HG02943 (cell line): ENCODE data around the gene PPFIA1.

Experiments used
- ATAC-seq: cut with Tn5 transposase; IDR thresholded peaks from one replicate; pipeline ENCODE4 v1.9.1; 2021; ENCODE audit warnings: mild to moderate bottlenecking, low read depth, moderate library complexity; ENCODE audit not compliant: unreplicated experiment

The PPFIA1 gene

GRCh38 chr11:70423523-70424505, 153.3 kb downstream of the PPFIA1 start:
- no peak for ATAC-seq

DNA sequence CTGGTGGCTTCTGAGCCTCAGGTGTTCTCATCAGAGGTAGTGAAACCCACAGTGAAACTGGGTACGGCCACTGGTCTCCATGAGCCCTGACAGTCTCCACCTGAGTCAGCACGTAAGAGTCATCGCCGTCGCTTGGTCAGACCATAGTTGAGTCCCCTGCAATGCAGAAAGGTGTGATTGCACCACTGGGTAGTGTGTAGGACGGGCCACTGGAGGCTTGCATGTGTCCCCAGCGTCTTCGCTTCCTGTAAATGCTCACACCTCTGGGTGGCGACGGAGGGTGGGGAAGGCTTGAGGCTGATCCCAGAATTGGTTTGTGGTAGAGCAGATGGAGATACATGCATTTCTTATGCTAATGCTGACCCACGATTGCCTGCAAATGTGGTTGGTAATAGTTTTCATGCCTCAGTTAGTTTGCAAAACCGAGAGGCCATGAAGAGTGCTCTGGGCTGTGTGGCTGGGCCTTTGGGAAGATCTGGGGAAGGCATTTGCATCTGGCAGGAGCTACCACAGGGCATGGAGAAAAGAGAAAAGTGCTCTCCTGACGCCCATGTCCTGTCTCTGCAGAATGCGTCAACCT, 154.4 kb downstream of the PPFIA1 start:
- no peak for ATAC-seq

- ATAC-seq: no peak
Observed at GRCh38 chr11:70427436-70427835, 156.9 kb downstream of the PPFIA1 start.

- ATAC-seq: no peak
Observed at GRCh38 chr11:70428701-70429427, 158.4 kb downstream of the PPFIA1 start.

DNA sequence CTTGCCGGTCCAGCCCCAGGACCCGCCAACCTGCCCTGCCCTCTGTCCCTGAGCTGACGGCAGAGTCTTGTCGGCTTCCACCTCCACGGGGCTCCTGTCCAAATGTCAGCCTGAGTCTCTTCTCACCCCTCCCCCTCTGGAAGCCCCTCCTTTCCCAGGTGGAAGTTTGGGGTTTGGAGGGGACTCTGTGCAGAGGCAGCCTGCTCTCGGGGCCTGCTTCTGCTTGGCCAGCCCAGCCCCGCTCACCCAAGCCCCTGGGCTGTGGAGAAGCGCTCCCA, 158.9 kb downstream of the PPFIA1 start:
- no peak for ATAC-seq

- ATAC-seq: no peak
Observed at GRCh38 chr11:70429724-70430521, 159.4 kb downstream of the PPFIA1 start.

DNA sequence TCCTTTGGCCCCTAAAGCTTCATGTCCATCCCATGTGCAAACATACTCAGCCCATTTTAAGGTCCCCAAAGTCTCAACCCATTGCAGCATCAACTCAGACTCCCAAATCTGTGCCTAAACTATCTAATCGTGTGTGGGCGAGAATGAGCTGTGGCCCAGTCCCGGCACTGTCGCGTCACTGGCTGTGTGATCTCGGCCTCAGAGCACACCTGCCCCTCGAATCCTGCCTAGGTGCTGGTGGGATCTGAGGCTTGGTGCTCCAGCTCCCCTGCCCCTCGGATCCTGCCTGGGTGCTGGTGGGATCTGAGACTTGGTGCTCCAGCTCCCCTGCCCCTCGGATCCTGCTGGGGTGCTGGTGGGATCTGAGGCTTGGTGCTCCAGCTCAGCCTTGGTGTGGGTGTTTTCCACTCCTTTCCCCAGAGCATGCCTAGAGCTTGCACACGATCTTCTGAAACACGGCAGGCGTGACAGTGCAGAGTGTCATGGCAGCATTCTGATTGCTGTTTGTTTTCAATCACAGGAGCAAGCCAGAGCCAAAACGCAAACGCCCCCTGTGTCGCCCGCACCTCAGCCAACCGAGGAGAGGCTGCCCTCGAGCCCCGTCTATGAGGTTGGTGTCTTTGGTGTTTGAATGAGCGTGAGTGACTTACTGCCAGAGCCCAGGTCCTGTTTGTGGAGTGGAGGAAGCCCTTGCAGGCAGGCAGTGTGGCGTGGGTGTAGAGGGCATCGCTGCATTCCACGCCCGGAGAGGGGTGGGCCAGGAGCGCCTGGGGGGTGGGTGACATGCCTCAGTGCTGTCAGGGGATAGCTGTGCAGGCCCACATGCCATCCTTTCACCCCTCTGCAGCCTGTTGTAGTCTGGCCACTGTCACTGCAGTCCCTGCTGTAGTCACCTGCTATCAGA, 160.4 kb downstream of the PPFIA1 start:
- no peak for ATAC-seq

GRCh38 chr11:70431611-70432010, 161.1 kb downstream of the PPFIA1 start:
- no peak for ATAC-seq

- no peak for ATAC-seq
Observed at GRCh38 chr11:70432065-70432464, 161.6 kb downstream of the PPFIA1 start.

DNA sequence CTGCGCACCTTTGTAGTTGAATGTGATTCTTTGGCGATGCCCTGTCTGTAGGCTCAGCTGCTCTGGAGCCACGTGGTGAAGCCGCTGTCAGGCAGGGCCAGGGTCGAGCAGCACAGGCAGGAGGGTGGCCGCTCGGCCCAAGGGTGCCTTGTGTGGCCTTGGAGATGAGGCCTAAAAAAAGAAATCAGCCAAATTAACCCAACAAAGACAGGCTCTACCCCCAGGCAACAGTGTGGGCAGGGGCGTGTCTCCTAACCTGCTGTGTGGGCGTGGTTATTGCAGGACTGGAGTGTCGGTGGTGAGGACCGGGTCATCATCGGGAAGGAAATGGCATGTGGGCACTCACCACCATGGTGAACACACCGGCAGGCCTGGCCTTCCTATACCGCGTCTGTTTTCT, 162.1 kb downstream of the PPFIA1 start:
- no peak for ATAC-seq

GRCh38 chr11:70433038-70433437, 162.5 kb downstream of the PPFIA1 start:
- ATAC-seq: no peak

- ATAC-seq: no peak
Observed at GRCh38 chr11:70433526-70433925, 163.0 kb downstream of the PPFIA1 start.
